ENCODE results near the gene AMPD1. TPM values are rescaled to one million over a fixed set of nuclear protein-coding genes. Genes with fewer than 3 reads are reported as not detected.

Gene AMPD1
- total RNA-seq, 3 donors from 2014 or later, result 0.44 to 2.0 (median 0.63) TPM

DNA sequence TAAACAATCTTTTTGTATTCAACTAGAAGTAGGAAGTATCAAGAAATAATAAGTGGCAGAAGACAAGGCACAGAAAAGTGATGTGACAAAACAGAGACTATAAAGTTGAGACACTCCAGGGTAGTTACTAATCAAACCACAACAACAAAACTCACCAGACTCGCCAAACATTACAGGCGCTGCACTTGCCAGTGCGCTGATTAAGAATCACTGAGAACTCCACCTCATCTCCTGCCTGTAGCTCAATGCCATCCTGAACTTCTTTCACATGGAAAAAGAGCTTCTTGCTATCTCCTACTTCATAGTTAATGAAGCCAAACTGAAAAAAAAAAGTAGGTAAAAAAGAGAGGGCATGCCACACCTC, 24.1 kb upstream of the AMPD1 start:
- peaks cover 15% of the 10 kb centered on the region for H3K4me1 ChIP-seq (ENCODE audit: low read depth)
- no peak overlapping the region for H3K4me3 ChIP-seq
- DNase-seq, result no peak
- TF ChIP-seq, protein P1, sequence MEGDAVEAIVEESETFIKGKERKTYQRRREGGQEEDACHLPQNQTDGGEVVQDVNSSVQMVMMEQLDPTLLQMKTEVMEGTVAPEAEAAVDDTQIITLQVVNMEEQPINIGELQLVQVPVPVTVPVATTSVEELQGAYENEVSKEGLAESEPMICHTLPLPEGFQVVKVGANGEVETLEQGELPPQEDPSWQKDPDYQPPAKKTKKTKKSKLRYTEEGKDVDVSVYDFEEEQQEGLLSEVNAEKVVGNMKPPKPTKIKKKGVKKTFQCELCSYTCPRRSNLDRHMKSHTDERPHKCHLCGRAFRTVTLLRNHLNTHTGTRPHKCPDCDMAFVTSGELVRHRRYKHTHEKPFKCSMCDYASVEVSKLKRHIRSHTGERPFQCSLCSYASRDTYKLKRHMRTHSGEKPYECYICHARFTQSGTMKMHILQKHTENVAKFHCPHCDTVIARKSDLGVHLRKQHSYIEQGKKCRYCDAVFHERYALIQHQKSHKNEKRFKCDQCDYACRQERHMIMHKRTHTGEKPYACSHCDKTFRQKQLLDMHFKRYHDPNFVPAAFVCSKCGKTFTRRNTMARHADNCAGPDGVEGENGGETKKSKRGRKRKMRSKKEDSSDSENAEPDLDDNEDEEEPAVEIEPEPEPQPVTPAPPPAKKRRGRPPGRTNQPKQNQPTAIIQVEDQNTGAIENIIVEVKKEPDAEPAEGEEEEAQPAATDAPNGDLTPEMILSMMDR (IDR thresholded peaks at IDR 0.05), result no peak
- intact Hi-C loops (cut with DNase I, micrococcal nuclease), result no loop called here
- H3K36me3 ChIP-seq (ENCODE audit: low read depth), result no peaks in the 10 kb centered on the region
- H3K9me3 ChIP-seq, result no peaks in the 10 kb centered on the region
- ATAC-seq, result no peak

DNA sequence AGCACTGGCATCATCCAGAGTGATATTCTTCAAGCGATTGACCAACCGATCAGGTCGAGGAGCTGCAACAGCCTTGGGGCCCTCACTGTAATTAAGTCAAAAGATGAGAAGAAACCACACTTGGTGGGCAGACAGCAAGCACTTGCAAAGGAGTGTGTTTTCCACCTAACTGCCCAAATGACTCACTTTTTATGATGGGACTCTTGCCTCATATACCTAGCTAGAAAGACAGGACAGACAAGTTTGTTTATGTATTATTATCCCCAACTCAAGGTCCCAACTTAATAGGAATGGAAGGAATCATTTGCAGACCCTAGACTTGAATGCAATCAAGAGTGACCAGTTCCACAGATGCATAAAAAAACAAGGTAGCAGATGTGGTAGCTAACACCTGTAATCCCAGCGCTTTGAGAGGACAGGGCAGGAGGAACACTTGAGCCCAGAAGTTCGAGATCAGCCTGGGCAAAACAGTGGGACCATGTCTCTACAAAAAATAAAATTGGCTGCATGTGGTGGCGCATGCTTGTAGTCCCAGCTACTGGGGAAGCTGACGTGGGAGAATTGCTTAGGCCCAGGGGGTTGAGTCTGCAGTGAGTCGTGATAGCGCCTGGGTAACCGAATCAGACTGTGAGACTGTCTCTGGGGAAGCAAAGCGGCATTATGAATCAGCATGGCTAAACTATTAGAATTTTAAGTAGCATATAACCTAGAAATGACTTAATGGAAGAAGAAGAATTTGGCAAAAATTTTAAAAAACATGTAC, 23.5 kb upstream of the AMPD1 start:
- Histone ChIP-seq H3K9me3 (no peaks in the 10 kb centered on the region), H3K4me3 (no peak overlapping the region), H3K36me3 (ENCODE audit: low read depth) (no peaks in the 10 kb centered on the region), H3K4me1 (ENCODE audit: low read depth) (peaks cover 21% of the 10 kb centered on the region)
- intact Hi-C loops (cut with DNase I, micrococcal nuclease), result no loop called here
- ATAC-seq (no peak), DNase-seq (no peak)
- TF ChIP-seq, protein P1 (IDR thresholded peaks at IDR 0.05), result no peak

DNA sequence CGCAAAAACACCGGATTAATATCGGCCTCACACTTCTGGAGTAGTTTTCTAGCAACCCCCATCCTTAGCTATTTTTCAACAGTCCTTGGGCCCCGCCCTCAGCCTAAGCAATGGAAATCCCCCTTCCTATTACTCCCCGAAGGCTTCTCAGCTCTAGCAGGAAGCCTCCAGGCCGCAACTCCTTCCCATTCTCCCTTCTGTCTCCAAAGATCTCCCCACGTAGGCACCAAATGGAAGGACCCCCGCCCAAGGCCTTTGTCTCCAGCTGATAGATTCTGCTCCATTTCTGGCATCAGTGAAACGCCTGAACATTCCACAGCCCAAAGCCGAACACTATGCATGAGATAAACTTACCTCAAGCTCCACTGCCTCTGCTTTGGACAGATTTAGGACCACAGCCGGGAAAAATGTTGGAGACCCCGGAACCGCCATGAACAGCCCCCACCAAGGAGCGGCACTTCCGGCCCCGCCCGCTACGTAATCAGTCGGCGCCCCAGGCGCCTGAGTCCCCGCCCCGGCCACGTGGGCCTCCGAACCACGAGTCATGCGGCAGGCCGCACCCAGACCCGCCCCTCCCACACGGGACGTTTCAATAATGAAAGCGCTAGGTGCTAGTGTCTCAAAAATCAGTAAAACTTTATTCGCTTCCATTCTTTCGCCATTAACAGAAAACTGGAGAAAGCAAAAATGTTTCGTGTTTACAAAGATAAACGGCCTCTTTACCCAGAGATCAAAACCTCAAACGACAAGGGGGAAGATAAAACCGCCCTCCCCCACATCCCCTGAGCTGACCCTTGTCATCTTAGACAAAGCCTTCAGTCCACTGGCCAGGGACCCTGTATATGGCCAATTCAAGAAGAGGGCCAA, 21.2 kb upstream of the AMPD1 start, which contains the start of gene NRAS:
Gene NRAS, minus strand, starts transcription at position 468 of the 867 bp plus-strand sequence. CDS start 611 bp downstream, outside the sequence.
- peaks cover 8% of the 10 kb centered on the region for H3K36me3 ChIP-seq (ENCODE audit: low read depth)
- intact Hi-C loops (cut with DNase I, micrococcal nuclease), result no loop called here

DNA sequence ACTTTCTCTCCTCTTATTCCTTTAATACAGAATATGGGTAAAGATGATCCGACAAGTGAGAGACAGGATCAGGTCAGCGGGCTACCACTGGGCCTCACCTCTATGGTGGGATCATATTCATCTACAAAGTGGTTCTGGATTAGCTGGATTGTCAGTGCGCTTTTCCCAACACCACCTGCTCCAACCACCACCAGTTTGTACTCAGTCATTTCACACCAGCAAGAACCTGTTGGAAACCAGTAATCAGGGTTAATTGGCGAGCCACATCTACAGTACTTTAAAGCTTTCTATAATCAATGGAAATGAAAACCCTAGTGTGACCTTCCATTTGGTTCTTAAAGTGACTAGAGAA, 20.6 kb upstream of the AMPD1 start:
- ATAC-seq (no peak), DNase-seq (no peak)
- Histone ChIP-seq H3K4me1 (ENCODE audit: low read depth) (peaks cover 37% of the 10 kb centered on the region), H3K36me3 (ENCODE audit: low read depth) (peaks cover 8% of the 10 kb centered on the region), H3K9me3 (no peaks in the 10 kb centered on the region), H3K4me3 (peak overlapping the region; percentile 58)
- TF ChIP-seq, protein P1 (IDR thresholded peaks at IDR 0.05), result no peak
- intact Hi-C loops (cut with DNase I, micrococcal nuclease), result no loop called here

More for the DNA sequence above, 21.2 kb upstream of the AMPD1 start, which contains the start of gene NRAS:
- peaks cover 37% of the 10 kb centered on the region for H3K4me1 ChIP-seq (ENCODE audit: low read depth)
- no peaks in the 10 kb centered on the region for H3K9me3 ChIP-seq
- ATAC-seq, result peak; percentile 99
- TF ChIP-seq, protein P1 (IDR thresholded peaks at IDR 0.05), result no peak
- peak; percentile 97 to 98 (median 97) for DNase-seq
- peak within 1 kb of the TSS; percentile 58 for H3K4me3 ChIP-seq

DNA sequence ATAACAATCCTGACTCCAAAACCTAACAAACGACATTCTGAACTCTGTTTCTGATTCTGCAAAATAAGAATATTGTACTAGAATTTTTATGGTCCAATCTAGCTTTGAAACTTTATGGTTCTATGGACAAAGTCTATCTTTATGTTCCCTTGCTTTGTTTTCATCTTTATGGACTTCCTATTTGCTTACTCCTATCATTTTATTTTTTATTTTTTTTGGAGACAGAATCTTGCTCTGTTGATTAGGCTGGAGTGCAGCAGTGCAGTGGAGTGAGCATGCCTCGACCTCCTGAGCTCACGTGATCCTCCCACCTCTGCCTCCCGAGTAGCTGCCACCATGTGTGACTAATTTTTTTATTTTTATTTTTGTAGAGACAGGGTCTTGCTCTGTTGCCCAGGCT, 17.6 kb upstream of the AMPD1 start:
- H3K9me3 ChIP-seq, result no peaks in the 10 kb centered on the region
- peaks cover 37% of the 10 kb centered on the region for H3K4me1 ChIP-seq (ENCODE audit: low read depth)
- intact Hi-C loops (cut with DNase I, micrococcal nuclease), result no loop called here
- TF ChIP-seq, protein P1 (IDR thresholded peaks at IDR 0.05), result no peak
- no peak overlapping the region for H3K4me3 ChIP-seq
- H3K36me3 ChIP-seq (ENCODE audit: low read depth), result peaks cover 16% of the 10 kb centered on the region
- DNase-seq, result peak in 2 of 3 donors; percentile 43 to 49
- ATAC-seq, result peak; percentile 61
